LNCaP clone FGC (cell line): ENCODE data around the gene ELK1.

ENCODE experiments used
- DNase-seq: peaks from one replicate; pipeline ENCODE4 v3.0.0-alpha.2; 2011; ENCODE audit warnings: low read depth
- H3K4me3 ChIP-seq: 2 replicates; pipeline ENCODE4 v1.5.1; 2011; ENCODE audit warnings: mild to moderate bottlenecking, low read depth, low read length, control low read depth
- CTCF ChIP-seq: IDR thresholded peaks from 2 replicates; pipeline ENCODE4 v1.5.1; 2012; ENCODE audit warnings: mild to moderate bottlenecking; ENCODE audit not compliant: control insufficient read depth, insufficient read depth; ENCODE audit errors: extremely low read depth

The ELK1 gene

GRCh38 chrX:47644557-47645091 lies 5.7 kb downstream of the ELK1 start:
- peak; percentile 22; the same call in 1 of the 2 replicates for TF ChIP-seq CTCF
- no peak for DNase-seq
- no peak overlapping the region for H3K4me3 ChIP-seq

- peak; percentile 28 for TF ChIP-seq CTCF
- H3K4me3 ChIP-seq = no peak overlapping the region
- no peak for DNase-seq
Measured at GRCh38 chrX:47643926-47644325, 6.4 kb downstream of the ELK1 start.

GRCh38 chrX:47638816-47639215 lies 11.5 kb downstream of the ELK1 start:
- DNase-seq = no peak

GRCh38 chrX:47637546-47638195 lies 12.7 kb downstream of the ELK1 start:
- no peak for TF ChIP-seq CTCF
- DNase-seq = no peak
- H3K4me3 ChIP-seq = no peak overlapping the region

More at GRCh38 chrX:47638816-47639215, 11.5 kb downstream of the ELK1 start:
- no peak for TF ChIP-seq CTCF
- no peak overlapping the region for H3K4me3 ChIP-seq

GRCh38 chrX:47634871-47635575 lies 15.3 kb downstream of the ELK1 start:
- DNase-seq = no peak
- TF ChIP-seq CTCF = no peak
- H3K4me3 ChIP-seq = no peak overlapping the region

GRCh38 chrX:47633689-47634590 lies 16.4 kb downstream of the ELK1 start:
- H3K4me3 ChIP-seq = no peak overlapping the region
- no peak for TF ChIP-seq CTCF
- DNase-seq = no peak
